Activated T-cell treated with anti-CD3 and anti-CD28 coated beads, Interleukin-2, amount 50 U/mL, for 24 hours (primary cell): Measurements from ENCODE around the gene PPP1R3F.

ENCODE experiments used
- DNase-seq: peaks from one replicate; pipeline ENCODE4 v3.0.0-alpha.2; 2020
- H3K27ac Mint-ChIP-seq: 2 replicates; pipeline ENCODE4 v1.8.0; 2020; ENCODE audit warnings: mild to moderate bottlenecking, mixed read lengths
- H3K27me3 Mint-ChIP-seq: 2 replicates; pipeline ENCODE4 v1.8.0; 2020; ENCODE audit warnings: mixed read lengths
- H3K36me3 Mint-ChIP-seq: 2 replicates; pipeline ENCODE4 v1.8.0; 2020; ENCODE audit warnings: low read depth, mixed read lengths
- H3K4me1 Mint-ChIP-seq: 2 replicates; pipeline ENCODE4 v1.8.0; 2020; ENCODE audit warnings: low read depth, mixed read lengths
- H3K4me3 Mint-ChIP-seq: 2 replicates; pipeline ENCODE4 v1.8.0; 2020; ENCODE audit warnings: mild to moderate bottlenecking, moderate library complexity, mixed read lengths
- H3K9me3 Mint-ChIP-seq: 2 replicates; pipeline ENCODE4 v1.8.0; 2020; ENCODE audit warnings: mixed read lengths

PPP1R3F gene

GRCh38 chrX:49272421-49272820, 2.8 kb downstream of the PPP1R3F start:
- H3K27ac Mint-ChIP-seq, result peak overlapping the region; percentile 83
- peak; percentile 34 for DNase-seq
- no peaks in the 10 kb centered on the region for H3K9me3 Mint-ChIP-seq
- H3K27me3 Mint-ChIP-seq, result peaks cover 18% of the 10 kb centered on the region
- peaks cover 74% of the 10 kb centered on the region for H3K4me1 Mint-ChIP-seq
- H3K36me3 Mint-ChIP-seq, result peaks cover 33% of the 10 kb centered on the region
- H3K4me3 Mint-ChIP-seq, result peak overlapping the region; percentile 68

DNA sequence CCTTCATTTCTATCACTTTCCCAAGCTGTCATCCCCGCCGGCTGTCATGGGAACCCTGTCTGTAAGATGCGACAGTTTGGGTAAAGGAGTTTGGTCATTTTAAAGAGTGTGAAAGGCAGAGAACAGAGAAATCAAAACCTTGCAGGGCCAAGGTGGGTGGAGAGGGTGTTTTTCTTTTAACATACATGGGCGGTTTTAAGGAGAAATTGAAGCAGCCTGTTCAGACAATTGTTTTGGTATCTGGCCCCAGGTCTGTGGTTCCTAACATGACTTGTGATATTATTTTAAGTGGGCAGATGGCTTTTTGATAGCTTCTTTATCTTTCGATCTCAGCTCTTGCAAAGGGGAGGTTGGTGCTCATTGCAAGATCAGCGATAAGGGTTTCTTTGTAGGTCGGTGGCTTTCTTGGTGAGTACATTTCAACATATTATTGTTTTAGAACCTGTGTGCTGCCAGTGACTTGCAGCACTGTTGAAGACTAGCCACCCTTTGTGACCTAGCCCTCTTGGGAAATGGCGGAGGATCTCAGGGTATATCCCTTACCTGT, 3.7 kb downstream of the PPP1R3F start:
- no peaks in the 10 kb centered on the region for H3K9me3 Mint-ChIP-seq
- H3K4me1 Mint-ChIP-seq, result peaks cover 80% of the 10 kb centered on the region
- peak; percentile 53 for DNase-seq
- H3K27me3 Mint-ChIP-seq, result peaks cover 26% of the 10 kb centered on the region
- peaks cover 33% of the 10 kb centered on the region for H3K36me3 Mint-ChIP-seq
- H3K4me3 Mint-ChIP-seq, result peak overlapping the region; percentile 68
- peak overlapping the region; percentile 83 for H3K27ac Mint-ChIP-seq

DNA sequence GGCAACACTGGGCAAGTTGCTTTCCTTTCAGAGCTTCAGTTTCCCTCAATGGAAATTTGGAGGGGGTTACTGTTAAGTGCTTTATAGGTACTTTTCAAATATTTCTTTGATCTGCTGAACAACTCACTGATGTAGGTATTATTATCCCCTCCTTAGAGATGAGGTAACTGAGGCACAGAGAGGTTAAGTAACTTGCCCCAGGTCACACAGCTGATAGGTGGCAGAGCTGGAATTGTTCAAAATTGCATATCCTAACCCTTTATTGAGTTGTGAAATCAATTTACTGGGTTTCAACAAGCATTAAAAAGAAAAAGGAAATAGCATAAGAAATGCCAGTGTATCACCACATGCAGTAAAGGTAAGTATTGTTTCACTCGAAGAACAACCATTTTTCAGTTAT, 6.6 kb downstream of the PPP1R3F start:
- H3K9me3 Mint-ChIP-seq, result no peaks in the 10 kb centered on the region
- peaks cover 24% of the 10 kb centered on the region for H3K36me3 Mint-ChIP-seq
- H3K27me3 Mint-ChIP-seq, result peaks cover 35% of the 10 kb centered on the region
- H3K4me1 Mint-ChIP-seq, result peaks cover 88% of the 10 kb centered on the region
- H3K27ac Mint-ChIP-seq, result peak overlapping the region; percentile 95
- H3K4me3 Mint-ChIP-seq, result no peak overlapping the region
- no peak for DNase-seq

- peak; percentile 55 for DNase-seq
- Mint-ChIP-seq H3K27me3 (peaks cover 36% of the 10 kb centered on the region), H3K9me3 (no peaks in the 10 kb centered on the region), H3K27ac (peak overlapping the region; percentile 95), H3K4me3 (peak overlapping the region; percentile 54), H3K4me1 (peaks cover 85% of the 10 kb centered on the region), H3K36me3 (peaks cover 19% of the 10 kb centered on the region)
These were observed 7.3 kb downstream of the PPP1R3F start for GRCh38 chrX:49276671-49277534.

- Mint-ChIP-seq H3K4me3 (peak overlapping the region; percentile 54), H3K27me3 (peaks cover 37% of the 10 kb centered on the region), H3K27ac (peak overlapping the region; percentile 95), H3K4me1 (peaks cover 84% of the 10 kb centered on the region), H3K9me3 (no peaks in the 10 kb centered on the region), H3K36me3 (peaks cover 19% of the 10 kb centered on the region)
- DNase-seq, result no peak
These were observed 7.9 kb downstream of the PPP1R3F start for GRCh38 chrX:49277535-49277830.

DNA sequence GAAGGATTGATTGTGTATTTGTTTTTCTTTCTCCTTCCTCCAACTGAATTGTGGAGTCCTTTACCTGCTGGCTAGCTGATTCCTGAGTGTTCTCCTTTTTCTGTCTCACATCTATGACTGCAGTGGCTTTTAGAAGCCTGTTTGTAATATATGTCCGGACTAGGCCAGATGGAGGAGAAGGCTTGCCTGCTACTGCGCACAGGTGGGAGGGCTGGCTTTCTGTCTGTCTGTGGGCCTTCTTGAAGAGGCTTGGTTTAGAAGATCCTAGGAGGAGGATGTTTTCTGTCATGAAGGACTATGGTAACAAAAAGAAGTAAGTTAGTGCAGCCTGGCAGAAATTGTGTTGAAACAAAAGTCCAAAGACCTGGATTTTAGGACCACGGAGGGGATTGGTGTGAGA, 8.5 kb downstream of the PPP1R3F start:
- peaks cover 41% of the 10 kb centered on the region for H3K27me3 Mint-ChIP-seq
- peaks cover 19% of the 10 kb centered on the region for H3K36me3 Mint-ChIP-seq
- H3K9me3 Mint-ChIP-seq, result no peaks in the 10 kb centered on the region
- peaks cover 82% of the 10 kb centered on the region for H3K4me1 Mint-ChIP-seq
- peak; percentile 29 for DNase-seq
- peak overlapping the region; percentile 95 for H3K27ac Mint-ChIP-seq
- H3K4me3 Mint-ChIP-seq, result peak overlapping the region; percentile 54

DNA sequence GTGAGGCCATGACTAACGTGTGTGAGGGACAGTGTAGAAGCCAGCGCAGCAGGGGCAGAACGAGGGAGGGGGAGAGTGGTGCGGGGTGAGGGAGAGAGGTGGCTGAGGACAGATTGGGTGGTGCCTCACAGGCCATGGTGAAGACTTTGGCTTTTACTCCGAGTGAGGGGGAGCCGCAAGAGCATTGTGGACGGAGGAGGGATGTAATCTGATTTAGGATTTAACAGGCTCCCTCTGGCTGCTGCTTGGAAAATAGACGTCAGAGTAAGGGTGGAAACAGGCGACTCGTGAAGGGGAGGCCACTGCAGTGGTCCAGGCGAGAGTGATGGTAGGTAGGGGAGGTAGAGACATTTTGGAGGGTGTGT, 13.0 kb downstream of the PPP1R3F start:
- H3K36me3 Mint-ChIP-seq, result no peaks in the 10 kb centered on the region
- no peaks in the 10 kb centered on the region for H3K9me3 Mint-ChIP-seq
- no peak overlapping the region for H3K4me3 Mint-ChIP-seq
- DNase-seq, result peak; percentile 22
- H3K4me1 Mint-ChIP-seq, result peaks cover 45% of the 10 kb centered on the region
- no peak overlapping the region for H3K27ac Mint-ChIP-seq
- peaks cover 30% of the 10 kb centered on the region for H3K27me3 Mint-ChIP-seq

- DNase-seq, result no peak
- peaks cover 41% of the 10 kb centered on the region for H3K4me1 Mint-ChIP-seq
- H3K9me3 Mint-ChIP-seq, result no peaks in the 10 kb centered on the region
- H3K36me3 Mint-ChIP-seq, result no peaks in the 10 kb centered on the region
- H3K27ac Mint-ChIP-seq, result no peak overlapping the region
- peaks cover 32% of the 10 kb centered on the region for H3K27me3 Mint-ChIP-seq
- no peak overlapping the region for H3K4me3 Mint-ChIP-seq
These were observed 14.6 kb downstream of the PPP1R3F start for GRCh38 chrX:49284212-49284611.

DNA sequence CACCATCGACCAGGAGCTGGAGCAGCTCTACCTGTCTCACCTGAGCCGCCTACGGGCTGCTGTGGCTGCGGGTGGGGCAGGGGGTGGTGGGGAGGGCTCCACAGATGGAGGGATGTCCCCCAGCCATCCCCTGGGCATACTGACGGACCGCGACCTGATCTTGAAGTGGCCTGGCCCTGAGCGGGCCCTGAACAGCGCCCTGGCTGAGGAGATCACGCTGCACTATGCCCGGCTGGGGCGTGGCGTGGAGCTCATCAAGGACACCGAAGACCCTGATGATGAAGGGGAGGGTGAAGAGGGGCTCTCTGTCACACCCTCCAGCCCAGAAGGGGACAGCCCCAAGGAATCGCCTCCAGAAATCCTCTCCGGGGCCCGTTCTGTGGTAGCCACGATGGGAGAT, 16.5 kb downstream of the PPP1R3F start:
- Mint-ChIP-seq H3K4me3 (no peak overlapping the region), H3K27me3 (peaks cover 35% of the 10 kb centered on the region), H3K27ac (no peak overlapping the region), H3K36me3 (no peaks in the 10 kb centered on the region), H3K4me1 (peaks cover 32% of the 10 kb centered on the region), H3K9me3 (no peaks in the 10 kb centered on the region)
- peak; percentile 16 for DNase-seq

DNA sequence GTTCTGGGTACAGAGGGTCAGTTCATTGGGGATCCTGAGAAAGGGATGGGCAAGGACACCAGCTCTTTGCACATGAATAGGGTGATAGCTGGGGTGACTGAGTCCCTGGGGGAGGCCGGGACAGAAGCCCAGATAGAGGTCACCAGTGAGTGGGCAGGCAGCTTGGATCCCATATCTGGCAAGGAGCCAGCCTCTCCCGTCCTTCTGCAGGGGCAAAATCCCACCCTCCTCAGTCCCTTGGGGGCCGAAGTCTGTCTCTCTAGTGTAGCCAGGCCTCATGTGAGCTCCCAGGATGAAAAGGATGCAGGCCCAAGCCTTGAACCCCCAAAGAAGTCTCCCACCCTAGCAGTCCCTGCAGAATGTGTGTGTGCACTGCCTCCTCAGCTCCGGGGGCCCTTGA, 17.0 kb downstream of the PPP1R3F start:
- H3K36me3 Mint-ChIP-seq, result no peaks in the 10 kb centered on the region
- H3K27ac Mint-ChIP-seq, result no peak overlapping the region
- H3K9me3 Mint-ChIP-seq, result no peaks in the 10 kb centered on the region
- peak; percentile 18 for DNase-seq
- H3K4me1 Mint-ChIP-seq, result peaks cover 31% of the 10 kb centered on the region
- H3K4me3 Mint-ChIP-seq, result no peak overlapping the region
- peaks cover 35% of the 10 kb centered on the region for H3K27me3 Mint-ChIP-seq

DNA sequence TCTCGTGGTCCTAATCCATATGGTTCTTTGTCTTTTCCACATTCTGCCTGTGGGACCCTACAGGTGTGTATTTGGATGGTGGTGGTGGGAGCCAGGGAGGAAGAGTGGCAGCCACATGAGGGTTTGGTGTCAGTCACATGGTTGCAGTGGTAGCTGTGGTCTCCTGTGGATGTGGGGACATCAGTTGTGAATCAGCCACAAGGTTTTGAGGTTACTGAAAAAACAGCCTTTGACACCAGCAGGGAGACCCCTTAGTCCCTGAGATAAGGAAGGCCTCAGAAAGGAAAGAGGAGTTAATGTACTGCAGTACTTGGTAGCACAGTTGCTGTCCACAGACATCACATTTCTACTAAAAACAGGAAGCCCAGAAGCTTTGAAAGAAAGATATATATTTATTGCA, 18.1 kb downstream of the PPP1R3F start:
- peak; percentile 14 for DNase-seq
- Mint-ChIP-seq H3K4me1 (peaks cover 30% of the 10 kb centered on the region), H3K9me3 (no peaks in the 10 kb centered on the region), H3K4me3 (no peak overlapping the region), H3K36me3 (no peaks in the 10 kb centered on the region), H3K27ac (peak overlapping the region; percentile 34), H3K27me3 (peaks cover 36% of the 10 kb centered on the region)

GRCh38 chrX:49290215-49290614, 20.6 kb downstream of the PPP1R3F start:
- Mint-ChIP-seq H3K4me3 (no peak overlapping the region), H3K9me3 (no peaks in the 10 kb centered on the region), H3K4me1 (peaks cover 30% of the 10 kb centered on the region), H3K27ac (no peak overlapping the region), H3K27me3 (peaks cover 35% of the 10 kb centered on the region), H3K36me3 (no peaks in the 10 kb centered on the region)
- DNase-seq, result no peak

DNA sequence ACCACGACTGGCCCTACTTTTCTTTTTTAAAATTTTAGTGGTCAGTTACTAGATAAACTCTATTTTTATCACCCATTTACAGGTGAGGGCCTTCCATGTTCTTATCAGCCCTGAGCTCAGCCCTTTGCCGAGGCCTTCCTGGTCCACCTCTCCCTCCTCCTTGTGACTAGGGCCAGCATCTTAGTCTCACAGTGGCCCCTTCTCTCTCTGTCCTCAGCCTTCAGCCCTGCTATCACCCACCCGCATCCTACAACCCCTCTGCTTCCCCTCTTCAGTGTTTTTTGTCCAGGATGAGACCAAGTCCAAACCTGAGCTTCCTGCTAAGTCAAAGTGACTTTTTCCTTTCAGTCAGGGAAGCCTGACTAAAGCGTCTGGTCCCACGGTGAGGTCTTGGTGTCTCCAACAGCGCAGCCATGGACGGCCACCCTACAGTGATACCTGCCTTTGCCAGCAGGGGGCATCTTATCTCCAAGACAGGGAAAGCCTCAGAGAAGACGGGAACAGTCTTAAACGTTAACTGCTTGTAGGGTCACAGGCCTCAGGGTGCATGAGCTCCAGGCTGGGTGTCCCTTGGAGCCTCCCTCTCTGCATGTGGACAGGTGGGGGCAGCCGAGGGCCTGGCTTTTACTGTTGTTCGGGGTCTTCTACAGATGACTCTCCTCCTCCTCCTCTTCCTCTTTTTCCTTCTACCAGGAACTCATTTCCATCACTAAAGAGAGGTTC, 22.2 kb downstream of the PPP1R3F start:
- Mint-ChIP-seq H3K36me3 (no peaks in the 10 kb centered on the region), H3K27ac (no peak overlapping the region), H3K4me3 (no peak overlapping the region), H3K9me3 (no peaks in the 10 kb centered on the region), H3K4me1 (peaks cover 31% of the 10 kb centered on the region), H3K27me3 (peaks cover 42% of the 10 kb centered on the region)
- peak; percentile 80 for DNase-seq

- no peaks in the 10 kb centered on the region for H3K9me3 Mint-ChIP-seq
- H3K4me1 Mint-ChIP-seq, result peaks cover 25% of the 10 kb centered on the region
- H3K36me3 Mint-ChIP-seq, result no peaks in the 10 kb centered on the region
- H3K4me3 Mint-ChIP-seq, result no peak overlapping the region
- no peak for DNase-seq
- H3K27me3 Mint-ChIP-seq, result peaks cover 36% of the 10 kb centered on the region
- no peak overlapping the region for H3K27ac Mint-ChIP-seq
These were observed 23.1 kb downstream of the PPP1R3F start for GRCh38 chrX:49292400-49293362.
